ENCODE data around the gene CAMTA1.
A peak's percentile ranks its signal among the peaks of the same experiment; 100 is the strongest.

CAMTA1 gene

GRCh38 chr1:7002728-7003127, 217.5 kb downstream of the CAMTA1 start:
- TF ChIP-seq CTCF (IDR thresholded peaks at IDR 0.05; ENCODE audit: insufficient read depth, low read depth, low read length, missing control alignments), result no peak
- DNase-seq (ENCODE audit: low read depth), result peak; percentile 41
- H3K4me3 ChIP-seq (ENCODE audit: low read length), result no peak overlapping the region

- no peak for TF ChIP-seq CTCF (IDR thresholded peaks at IDR 0.05; ENCODE audit: insufficient read depth, low read depth, low read length, missing control alignments)
- no peak overlapping the region for H3K4me3 ChIP-seq (ENCODE audit: low read length)
- peak; percentile 65 for DNase-seq (ENCODE audit: low read depth)
These were observed 218.4 kb downstream of the CAMTA1 start for GRCh38 chr1:7003676-7004075.

DNA sequence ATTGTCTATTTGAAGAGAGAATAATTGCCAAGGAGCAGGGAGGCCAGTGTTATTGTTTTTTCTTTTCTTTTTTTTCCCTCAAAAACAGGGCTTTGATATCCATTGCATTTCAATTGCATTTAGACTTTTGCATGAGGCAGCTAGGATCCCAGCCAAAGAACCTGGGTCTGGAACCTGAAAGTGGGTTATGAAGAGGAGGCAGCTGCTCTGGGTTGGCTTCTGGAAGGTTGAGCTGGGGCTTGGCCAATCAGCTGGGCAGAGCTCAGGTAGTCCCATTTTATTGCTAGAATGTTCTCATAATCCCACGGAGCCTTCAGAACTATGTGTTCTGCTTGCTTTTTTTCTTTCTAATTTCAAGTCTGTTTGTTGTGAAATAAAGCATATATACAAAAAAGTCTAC, 218.9 kb downstream of the CAMTA1 start:
- TF ChIP-seq CTCF (IDR thresholded peaks at IDR 0.05; ENCODE audit: insufficient read depth, low read depth, low read length, missing control alignments), result no peak
- no peak for DNase-seq (ENCODE audit: low read depth)
- H3K4me3 ChIP-seq (ENCODE audit: low read length), result no peak overlapping the region

GRCh38 chr1:7005762-7006161, 220.5 kb downstream of the CAMTA1 start:
- TF ChIP-seq CTCF (IDR thresholded peaks at IDR 0.05; ENCODE audit: insufficient read depth, low read depth, low read length, missing control alignments), result no peak
- no peak for DNase-seq (ENCODE audit: low read depth)
- H3K4me3 ChIP-seq (ENCODE audit: low read length), result no peak overlapping the region

- TF ChIP-seq CTCF (IDR thresholded peaks at IDR 0.05; ENCODE audit: insufficient read depth, low read depth, low read length, missing control alignments), result no peak
- DNase-seq (ENCODE audit: low read depth), result no peak
- H3K4me3 ChIP-seq (ENCODE audit: low read length), result no peak overlapping the region
These were observed 222.0 kb downstream of the CAMTA1 start for GRCh38 chr1:7006996-7007871.

GRCh38 chr1:7007902-7008301, 222.6 kb downstream of the CAMTA1 start:
- no peak overlapping the region for H3K4me3 ChIP-seq (ENCODE audit: low read length)
- no peak for DNase-seq (ENCODE audit: low read depth)
- no peak for TF ChIP-seq CTCF (IDR thresholded peaks at IDR 0.05; ENCODE audit: insufficient read depth, low read depth, low read length, missing control alignments)

DNA sequence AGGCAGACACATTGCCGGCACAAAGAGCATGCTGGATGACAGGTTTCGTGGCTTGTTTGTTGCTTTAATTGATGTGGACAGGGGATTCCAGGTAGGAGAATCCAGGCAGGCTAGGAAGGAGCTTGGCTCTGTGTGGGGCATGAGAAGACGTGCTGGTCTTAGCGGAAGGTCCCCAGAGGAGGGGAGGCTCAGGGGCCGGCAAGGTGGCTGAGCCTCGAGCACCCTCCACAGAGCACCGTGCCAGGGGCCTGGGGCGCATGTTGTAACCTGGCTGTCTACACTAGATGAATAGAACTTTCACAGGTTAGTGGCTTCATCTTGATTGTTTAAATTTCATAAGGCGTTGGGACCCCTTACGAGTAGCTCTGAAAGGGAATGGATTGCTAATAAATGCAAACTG, 223.1 kb downstream of the CAMTA1 start:
- no peak overlapping the region for H3K4me3 ChIP-seq (ENCODE audit: low read length)
- no peak for DNase-seq (ENCODE audit: low read depth)
- TF ChIP-seq CTCF (IDR thresholded peaks at IDR 0.05; ENCODE audit: insufficient read depth, low read depth, low read length, missing control alignments), result no peak

Data from epithelial cell of esophagus (primary cell).